Keratinocyte (primary cell): ENCODE results near the gene ZFP62. TPM values are rescaled to one million over a fixed set of nuclear protein-coding genes. Genes with fewer than 3 reads are reported as not detected.

Experiments used
- DNase-seq: peaks from one replicate; pipeline ENCODE4 v3.0.0-alpha.2; 2011; ENCODE audit warnings: low read depth, missing footprints, low spot score
- FAIRE-seq: peaks from 2 replicates; lab custom pipeline; 2011; peaks lifted over from hg19 to GRCh38; lab: Jason Lieb, UNC
- H2AFZ ChIP-seq: 2 replicates; pipeline ENCODE4 v1.6.0; 2012; ENCODE audit warnings: low read length, control low read depth, inconsistent platforms; ENCODE audit not compliant: control insufficient read depth
- H3K27ac ChIP-seq: 2 replicates; pipeline ENCODE4 v1.5.1; 2011; ENCODE audit warnings: low read length; ENCODE audit not compliant: control insufficient read depth, insufficient read depth
- H3K27me3 ChIP-seq: 3 replicates; pipeline ENCODE4 v1.6.0; 2011; ENCODE audit warnings: low read length; ENCODE audit not compliant: control insufficient read depth, insufficient read depth; ENCODE audit errors: extremely low read depth
- H3K36me3 ChIP-seq, 2 experiments: 2 replicates in 1 of 2; 3 replicates in 1 of 2; pipeline ENCODE4 v1.5.1; 2011; ENCODE audit warnings: low read length in 2 of 2, mild to moderate bottlenecking in 1 of 2; ENCODE audit not compliant: control insufficient read depth in 2 of 2, insufficient read depth in 2 of 2; ENCODE audit errors: extremely low read depth in 1 of 2
- H3K4me1 ChIP-seq: 3 replicates; pipeline ENCODE4 v1.5.1; 2011; ENCODE audit warnings: low read length; ENCODE audit not compliant: control insufficient read depth, insufficient read depth; ENCODE audit errors: extremely low read depth
- H3K4me2 ChIP-seq: 3 replicates; pipeline ENCODE4 v1.6.0; 2011; ENCODE audit warnings: low read depth, low read length; ENCODE audit not compliant: control insufficient read depth, insufficient read depth; ENCODE audit errors: extremely low read depth
- H3K4me3 ChIP-seq, 3 experiments: fragments of 200-600 bp in 1 of 3; sonication (generic) in 1 of 3; 2 replicates in 2 of 3; 3 replicates in 1 of 3; pipeline ENCODE4 v1.5.1; 2011 to 2016; ENCODE audit warnings: low read length in 3 of 3, mild to moderate bottlenecking in 3 of 3, control low read depth in 2 of 3, inconsistent platforms in 1 of 3, low read depth in 1 of 3, mixed read lengths in 1 of 3, mixed run types in 1 of 3, moderate library complexity in 1 of 3; ENCODE audit not compliant: control insufficient read depth in 2 of 3, insufficient read depth in 2 of 3; ENCODE audit errors: extremely low read depth in 1 of 3
- H3K79me2 ChIP-seq: 2 replicates; pipeline ENCODE4 v1.6.0; 2012; ENCODE audit warnings: low read length; ENCODE audit not compliant: control insufficient read depth, insufficient read depth
- H3K9ac ChIP-seq: 3 replicates; pipeline ENCODE4 v1.6.0; 2011; ENCODE audit warnings: low read length; ENCODE audit not compliant: control insufficient read depth, insufficient read depth; ENCODE audit errors: extremely low read depth
- H3K9me1 ChIP-seq: 3 replicates; pipeline ENCODE4 v1.6.0; 2011; ENCODE audit warnings: low read length; ENCODE audit not compliant: control insufficient read depth, insufficient read depth; ENCODE audit errors: extremely low read depth
- H3K9me3 ChIP-seq: 2 replicates; pipeline ENCODE4 v1.5.1; 2012; ENCODE audit warnings: low read depth, low read length; ENCODE audit not compliant: control insufficient read depth
- H4K20me1 ChIP-seq: 3 replicates; pipeline ENCODE4 v1.6.0; 2011; ENCODE audit warnings: low read length; ENCODE audit not compliant: control insufficient read depth, insufficient read depth; ENCODE audit errors: extremely low read depth
- EZH2 ChIP-seq: IDR thresholded peaks from one replicate; pipeline ENCODE4 v1.6.1; 2012; ENCODE audit warnings: inconsistent platforms, mild to moderate bottlenecking, low read length, moderate library complexity
- dilution Hi-C: fragments of 300-500 bp; cut with MboI; formaldehyde crosslinking; loops from one replicate; pipeline ENCODE4 v1.7.0; 2020; ENCODE audit warnings: low sequenced_read_pairs; ENCODE audit not compliant: extremely low pct_ligation_motif_present
- polyA plus RNA-seq, 5 experiments: library from polyadenylated mRNA; depleted of rRNA in 3 of 5; stranded (reverse) in 3 of 5; stranded (forward) in 1 of 5; unstranded in 1 of 5; fragments of >200 nt; gene quantifications; 1 replicate in 1 of 5; 2 replicates in 3 of 5; 3 replicates in 1 of 5; pipeline versions ENCODE4 v1.2.1 to v1.2.3, GENCODE V29; 2011 to 2012; ENCODE audit warnings: missing spikeins in 2 of 5, low read depth in 1 of 5, low replicate concordance in 1 of 5
- TF ChIP-seq, protein P1 (sequence below), 3 experiments: IDR thresholded peaks in 1 of 3; conservative IDR thresholded peaks in 1 of 3; optimal IDR thresholded peaks in 1 of 3; 2 replicates in 2 of 3; 3 replicates in 1 of 3; pipeline versions ENCODE3 to v1.5.1; 2011; ENCODE audit warnings: low read length in 3 of 3, mild to moderate bottlenecking in 3 of 3, moderate library complexity in 2 of 3, control low read depth in 1 of 3, inconsistent platforms in 1 of 3; ENCODE audit not compliant: insufficient read depth in 2 of 3; ENCODE audit errors: extremely low read depth in 1 of 3

The ZFP62 gene
- polyA plus RNA-seq, 1 donor (not counting 4 experiments of a cell fraction or from before 2014, with no cell fraction given): 21.5 TPM

DNA sequence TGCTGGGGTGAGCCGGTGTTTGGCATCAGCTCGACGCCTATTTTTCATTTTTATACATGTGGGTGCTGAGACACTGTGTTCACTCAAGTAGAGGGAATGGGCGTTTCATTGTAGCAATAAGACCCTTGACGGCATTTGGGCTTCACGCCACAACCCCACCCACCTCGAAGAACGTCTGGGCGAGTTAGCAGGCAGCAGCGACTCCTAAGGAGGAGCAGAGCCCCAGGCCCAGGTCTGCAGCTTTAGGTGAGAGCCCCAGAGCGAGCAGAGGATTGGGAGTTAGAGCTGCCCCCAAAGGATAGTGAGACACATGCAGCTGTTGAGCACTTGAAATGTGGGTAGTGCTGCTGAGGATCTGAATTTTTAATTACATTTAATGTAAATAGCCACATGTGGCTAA is 1.6 kb upstream of the ZFP62 start:
- Histone ChIP-seq H4K20me1 (no peaks in the 10 kb centered on the region), H2AFZ (no peak overlapping the region), H3K4me1 (peaks cover 5% of the 10 kb centered on the region), H3K79me2 (peaks cover 16% of the 10 kb centered on the region), H3K4me3 (no peak overlapping the region), H3K36me3 (peaks cover 2 to 4% of the 10 kb centered on the region in 2 experiments), H3K4me2 (no peak overlapping the region), H3K27me3 (no peaks in the 10 kb centered on the region), H3K9ac (no peak overlapping the region), H3K9me3 (no peaks in the 10 kb centered on the region), H3K27ac (no peak overlapping the region), H3K9me1 (no peaks in the 10 kb centered on the region)
- FAIRE-seq (no peak), DNase-seq (no peak)
- TF ChIP-seq, protein P1, sequence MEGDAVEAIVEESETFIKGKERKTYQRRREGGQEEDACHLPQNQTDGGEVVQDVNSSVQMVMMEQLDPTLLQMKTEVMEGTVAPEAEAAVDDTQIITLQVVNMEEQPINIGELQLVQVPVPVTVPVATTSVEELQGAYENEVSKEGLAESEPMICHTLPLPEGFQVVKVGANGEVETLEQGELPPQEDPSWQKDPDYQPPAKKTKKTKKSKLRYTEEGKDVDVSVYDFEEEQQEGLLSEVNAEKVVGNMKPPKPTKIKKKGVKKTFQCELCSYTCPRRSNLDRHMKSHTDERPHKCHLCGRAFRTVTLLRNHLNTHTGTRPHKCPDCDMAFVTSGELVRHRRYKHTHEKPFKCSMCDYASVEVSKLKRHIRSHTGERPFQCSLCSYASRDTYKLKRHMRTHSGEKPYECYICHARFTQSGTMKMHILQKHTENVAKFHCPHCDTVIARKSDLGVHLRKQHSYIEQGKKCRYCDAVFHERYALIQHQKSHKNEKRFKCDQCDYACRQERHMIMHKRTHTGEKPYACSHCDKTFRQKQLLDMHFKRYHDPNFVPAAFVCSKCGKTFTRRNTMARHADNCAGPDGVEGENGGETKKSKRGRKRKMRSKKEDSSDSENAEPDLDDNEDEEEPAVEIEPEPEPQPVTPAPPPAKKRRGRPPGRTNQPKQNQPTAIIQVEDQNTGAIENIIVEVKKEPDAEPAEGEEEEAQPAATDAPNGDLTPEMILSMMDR (optimal IDR thresholded peaks at IDR 0.05 in 1 of 3, IDR thresholded peaks at IDR 0.05 in 1 of 3, conservative IDR thresholded peaks at IDR 0.05 in 1 of 3; ENCODE audit: extremely low read depth in 1 of 3, insufficient read depth in 2 of 3, low read length in 3 of 3): no peak
- dilution Hi-C loops: no loop called here

DNA sequence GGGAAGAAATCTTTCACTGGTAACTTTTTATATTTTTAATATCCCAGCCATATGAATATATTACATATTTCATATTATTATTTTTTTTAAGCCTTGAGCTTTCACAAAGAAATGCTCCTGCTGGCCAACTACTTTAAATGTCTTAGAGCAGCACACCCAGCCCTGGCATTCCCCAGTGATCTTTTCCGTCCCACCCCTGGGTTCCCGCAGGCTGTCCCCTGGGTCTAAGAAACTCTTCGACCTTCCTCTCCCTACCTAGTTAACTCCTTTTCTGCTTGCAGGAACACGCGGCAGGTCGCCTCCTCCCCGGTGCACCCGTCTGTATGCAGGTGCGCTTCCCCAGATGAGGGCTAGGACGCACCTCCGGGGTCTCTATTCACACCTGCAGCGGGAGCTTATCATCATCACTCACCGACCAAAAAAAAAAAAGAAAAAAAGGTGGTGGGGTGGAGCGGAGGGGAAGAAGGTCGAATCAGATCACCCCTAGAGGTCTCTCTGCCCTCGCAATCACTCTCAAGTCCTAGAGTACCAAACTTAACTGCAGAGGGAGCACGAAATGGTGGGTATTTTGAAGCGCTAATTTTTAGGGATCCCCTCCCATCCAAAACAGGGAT is 696 bp downstream of the ZFP62 start:
- H3K9me1 ChIP-seq: no peaks in the 10 kb centered on the region
- dilution Hi-C loops: no loop called here
- peak overlapping the region; percentile 88 to 94 (median 92) for H3K4me3 ChIP-seq
- H3K4me1 ChIP-seq: peaks cover 5% of the 10 kb centered on the region
- H4K20me1 ChIP-seq: no peaks in the 10 kb centered on the region
- FAIRE-seq: no peak
- peak overlapping the region; percentile 90 for H3K9ac ChIP-seq
- peak overlapping the region; percentile 87 for H3K27ac ChIP-seq
- peak overlapping the region; percentile 89 for H2AFZ ChIP-seq
- H3K9me3 ChIP-seq: no peaks in the 10 kb centered on the region
- H3K36me3 ChIP-seq: peaks cover 4 to 14% of the 10 kb centered on the region in 2 experiments
- peak overlapping the region; percentile 87 for H3K4me2 ChIP-seq
- H3K79me2 ChIP-seq: peaks cover 16% of the 10 kb centered on the region
- no peaks in the 10 kb centered on the region for H3K27me3 ChIP-seq
- no peak for DNase-seq
- TF ChIP-seq, protein P1 (optimal IDR thresholded peaks at IDR 0.05 in 1 of 3, IDR thresholded peaks at IDR 0.05 in 1 of 3, conservative IDR thresholded peaks at IDR 0.05 in 1 of 3; ENCODE audit: extremely low read depth in 1 of 3, insufficient read depth in 2 of 3, low read length in 3 of 3): peak in 1 of 3 experiments; percentile 37
- TF ChIP-seq EZH2: no peak
